A673 (cell line): Measurements from ENCODE around the gene LDHB.

ENCODE experiments used
- EZH2 ChIP-seq: fragments of 200-600 bp; sonication (generic); IDR thresholded peaks from 2 replicates; pipeline ENCODE4 v1.6.1; 2017; ENCODE audit warnings: borderline replicate concordance, low read depth, mild to moderate bottlenecking, mixed read lengths, antibody characterized with exemption, low read length; ENCODE audit not compliant: poor library complexity, severe bottlenecking
- TF ChIP-seq, protein P1 (sequence below): fragments of 300-800, 200-600 bp; sonication (generic); conservative IDR thresholded peaks from 2 replicates; pipeline ENCODE4 v1.5.1; 2017; ENCODE audit warnings: low read depth, mild to moderate bottlenecking, antibody characterized with exemption, low read length, moderate library complexity, mixed read lengths

- TF ChIP-seq, protein P1, sequence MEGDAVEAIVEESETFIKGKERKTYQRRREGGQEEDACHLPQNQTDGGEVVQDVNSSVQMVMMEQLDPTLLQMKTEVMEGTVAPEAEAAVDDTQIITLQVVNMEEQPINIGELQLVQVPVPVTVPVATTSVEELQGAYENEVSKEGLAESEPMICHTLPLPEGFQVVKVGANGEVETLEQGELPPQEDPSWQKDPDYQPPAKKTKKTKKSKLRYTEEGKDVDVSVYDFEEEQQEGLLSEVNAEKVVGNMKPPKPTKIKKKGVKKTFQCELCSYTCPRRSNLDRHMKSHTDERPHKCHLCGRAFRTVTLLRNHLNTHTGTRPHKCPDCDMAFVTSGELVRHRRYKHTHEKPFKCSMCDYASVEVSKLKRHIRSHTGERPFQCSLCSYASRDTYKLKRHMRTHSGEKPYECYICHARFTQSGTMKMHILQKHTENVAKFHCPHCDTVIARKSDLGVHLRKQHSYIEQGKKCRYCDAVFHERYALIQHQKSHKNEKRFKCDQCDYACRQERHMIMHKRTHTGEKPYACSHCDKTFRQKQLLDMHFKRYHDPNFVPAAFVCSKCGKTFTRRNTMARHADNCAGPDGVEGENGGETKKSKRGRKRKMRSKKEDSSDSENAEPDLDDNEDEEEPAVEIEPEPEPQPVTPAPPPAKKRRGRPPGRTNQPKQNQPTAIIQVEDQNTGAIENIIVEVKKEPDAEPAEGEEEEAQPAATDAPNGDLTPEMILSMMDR = no peak
- TF ChIP-seq EZH2 = no peak
Observed at GRCh38 chr12:21683115-21683514, 25.5 kb upstream of the LDHB start.
